GM21360 (cell line): ENCODE measurements around the gene LY9.
"Not testable (repeated sequence)": the region's sequence is repeated elsewhere in the genome, so short reads cannot be mapped to it uniquely, and the experiment has no call there.

Experiments
- ATAC-seq: cut with Tn5 transposase; IDR thresholded peaks from one replicate; pipeline ENCODE4 v1.9.1; 2021; ENCODE audit warnings: mild to moderate bottlenecking, moderate library complexity; ENCODE audit not compliant: unreplicated experiment

Gene LY9

GRCh38 chr1:160862203-160863060 lies 66.5 kb downstream of the LY9 start, which contains the start of gene CD244:
Gene CD244 (minus strand): TSS chr1:160862887. CDS start chr1:160862677, 210 bp downstream.
- ATAC-seq, result no peak

- ATAC-seq, result no peak
Measured at GRCh38 chr1:160863061-160863773, 67.2 kb downstream of the LY9 start.

GRCh38 chr1:160863774-160864131 lies 67.8 kb downstream of the LY9 start:
- no peak for ATAC-seq

DNA sequence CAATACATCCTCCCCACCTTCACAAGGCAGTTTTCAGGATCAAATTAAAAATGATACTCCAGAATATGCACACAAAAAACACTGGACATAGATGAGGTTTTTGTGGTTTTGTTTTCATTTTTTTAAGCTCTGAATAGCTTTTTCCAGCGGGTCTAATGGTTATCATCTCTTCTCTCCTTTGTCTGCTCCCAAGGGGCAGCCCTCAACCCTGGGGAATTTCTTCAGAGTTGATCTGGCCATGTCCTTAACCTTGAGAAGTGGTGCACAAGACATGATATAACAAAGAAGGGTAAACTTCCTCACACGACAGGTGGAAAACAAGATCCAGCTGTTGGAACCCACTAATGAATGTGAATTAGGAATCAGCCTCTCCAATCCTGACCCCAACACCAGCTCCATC lies 68.2 kb downstream of the LY9 start:
- ATAC-seq, result no peak

DNA sequence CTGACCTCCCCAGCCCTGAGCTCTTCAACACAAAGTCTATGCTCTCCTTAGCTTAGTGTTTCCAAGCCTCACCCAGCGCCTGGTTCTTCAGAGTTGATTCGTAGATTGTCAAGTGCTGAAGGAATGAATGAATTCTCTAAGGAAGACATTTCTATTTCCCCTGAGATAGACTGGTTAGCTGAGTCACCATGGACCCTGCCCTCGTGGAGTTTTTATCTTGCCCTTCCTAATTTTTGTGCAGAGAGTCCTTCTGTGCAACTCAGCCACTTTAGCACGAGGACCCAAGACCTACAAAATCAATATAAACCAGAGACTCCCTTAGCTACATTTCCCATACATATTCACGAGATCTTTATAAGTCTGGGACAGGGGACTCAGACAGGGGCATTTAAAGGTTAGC lies 69.4 kb downstream of the LY9 start:
- ATAC-seq, result no peak

- no peak for ATAC-seq
Measured at GRCh38 chr1:160866001-160866694, 70.2 kb downstream of the LY9 start.

- no peak for ATAC-seq
Measured at GRCh38 chr1:160866695-160867260, 70.8 kb downstream of the LY9 start.

- not testable (repeated sequence) for ATAC-seq
Measured at GRCh38 chr1:160867651-160868050, 71.7 kb downstream of the LY9 start.

- no peak for ATAC-seq
Measured at GRCh38 chr1:160868141-160868540, 72.2 kb downstream of the LY9 start.

GRCh38 chr1:160874935-160875334 lies 79.0 kb downstream of the LY9 start:
- ATAC-seq, result no peak

GRCh38 chr1:160875591-160875990 lies 79.6 kb downstream of the LY9 start:
- not testable (repeated sequence) for ATAC-seq

DNA sequence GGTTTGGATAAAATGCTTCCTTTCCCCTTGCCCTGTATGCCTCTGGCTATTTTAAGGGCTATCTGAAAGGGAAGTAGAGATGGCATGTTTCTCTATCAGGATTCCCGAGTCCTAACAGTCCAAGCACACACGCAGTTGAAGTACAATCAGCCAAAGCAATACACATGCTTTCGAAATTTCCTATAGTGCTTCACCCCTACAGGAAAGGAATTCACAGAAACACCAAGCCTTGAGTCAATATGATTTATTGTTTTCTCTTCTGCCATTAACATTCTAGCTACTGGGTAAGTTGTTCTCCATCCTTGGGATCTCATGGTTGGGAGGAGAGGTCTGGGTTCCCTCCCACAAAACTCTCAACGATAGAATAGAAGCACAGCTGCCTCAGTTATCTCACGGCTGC lies 80.3 kb downstream of the LY9 start:
- no peak for ATAC-seq

DNA sequence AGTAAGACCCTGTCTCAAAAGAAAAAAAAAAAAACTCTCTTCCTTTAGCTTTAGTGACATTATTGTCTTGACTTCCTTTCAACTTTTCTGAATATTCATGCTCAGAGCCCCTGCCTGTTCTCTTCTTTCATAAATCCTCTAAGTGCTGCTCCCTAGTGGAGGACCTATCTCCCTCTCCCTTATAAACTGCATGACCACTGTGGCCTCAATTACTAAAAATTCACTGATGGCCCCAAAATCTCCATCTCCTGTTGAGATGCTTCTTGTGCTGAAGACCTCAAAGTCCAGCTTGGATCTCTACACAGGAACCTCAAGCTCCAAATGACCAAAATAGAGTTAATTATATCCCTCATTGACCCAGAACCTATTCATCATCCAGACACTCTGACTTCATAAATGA lies 81.2 kb downstream of the LY9 start:
- ATAC-seq, result no peak
